Measurements from ENCODE around the gene CLK3.

CLK3 gene

DNA sequence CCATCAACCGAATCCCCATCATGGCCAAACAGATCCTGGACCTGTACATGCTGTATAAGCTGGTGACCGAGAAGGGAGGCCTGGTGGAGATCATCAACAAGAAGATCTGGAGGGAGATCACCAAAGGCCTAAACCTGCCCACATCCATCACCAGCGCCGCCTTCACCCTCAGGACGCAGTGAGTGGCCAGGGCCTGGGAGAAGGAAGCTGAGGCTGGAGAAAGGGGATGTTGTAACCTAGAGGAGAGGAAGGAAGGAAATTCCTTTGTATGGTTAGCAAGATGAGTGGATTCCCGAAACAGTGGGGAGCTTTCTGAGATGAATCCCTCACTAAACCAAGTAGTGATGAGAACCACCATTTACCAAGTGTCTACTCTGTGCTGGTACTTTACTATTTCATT lies 25.8 kb upstream of the CLK3 start:
- Histone ChIP-seq H3K4me1 (ENCODE audit: low read length) (no peaks in the 10 kb centered on the region), H3K9me3 (replicated peaks; ENCODE audit: insufficient read depth, low read length) (no peaks in the 10 kb centered on the region), H2AFZ (ENCODE audit: low read length) (no peak overlapping the region), H3K4me3 (ENCODE audit: low read length) (no peak overlapping the region), H3F3A (ENCODE audit: insufficient read depth, low read length) (peaks cover 4% of the 10 kb centered on the region; the same call in 1 of the 2 replicates), H3K4me2 (ENCODE audit: low read depth, low read length) (no peak overlapping the region), H4K20me1 (ENCODE audit: insufficient read depth, low read length) (no peaks in the 10 kb centered on the region), H3K9ac (ENCODE audit: low read length) (no peak overlapping the region), H3K36me3 (replicated peaks; ENCODE audit: insufficient read depth, low read length) (peaks cover 13% of the 10 kb centered on the region), H3K79me2 (ENCODE audit: low read length) (peaks cover 66% of the 10 kb centered on the region), H3K27me3 (replicated peaks; ENCODE audit: insufficient read depth, low read length) (no peaks in the 10 kb centered on the region), H3K27ac (ENCODE audit: low read length) (no peak overlapping the region), H3K9me2 (replicated peaks; ENCODE audit: insufficient read depth, low read length) (no peaks in the 10 kb centered on the region)
- no peak for DNase-seq
- no peak for TF ChIP-seq EZH2phosphoT487 (IDR thresholded peaks at IDR 0.05; ENCODE audit: low read length)
- TF ChIP-seq, protein P1, sequence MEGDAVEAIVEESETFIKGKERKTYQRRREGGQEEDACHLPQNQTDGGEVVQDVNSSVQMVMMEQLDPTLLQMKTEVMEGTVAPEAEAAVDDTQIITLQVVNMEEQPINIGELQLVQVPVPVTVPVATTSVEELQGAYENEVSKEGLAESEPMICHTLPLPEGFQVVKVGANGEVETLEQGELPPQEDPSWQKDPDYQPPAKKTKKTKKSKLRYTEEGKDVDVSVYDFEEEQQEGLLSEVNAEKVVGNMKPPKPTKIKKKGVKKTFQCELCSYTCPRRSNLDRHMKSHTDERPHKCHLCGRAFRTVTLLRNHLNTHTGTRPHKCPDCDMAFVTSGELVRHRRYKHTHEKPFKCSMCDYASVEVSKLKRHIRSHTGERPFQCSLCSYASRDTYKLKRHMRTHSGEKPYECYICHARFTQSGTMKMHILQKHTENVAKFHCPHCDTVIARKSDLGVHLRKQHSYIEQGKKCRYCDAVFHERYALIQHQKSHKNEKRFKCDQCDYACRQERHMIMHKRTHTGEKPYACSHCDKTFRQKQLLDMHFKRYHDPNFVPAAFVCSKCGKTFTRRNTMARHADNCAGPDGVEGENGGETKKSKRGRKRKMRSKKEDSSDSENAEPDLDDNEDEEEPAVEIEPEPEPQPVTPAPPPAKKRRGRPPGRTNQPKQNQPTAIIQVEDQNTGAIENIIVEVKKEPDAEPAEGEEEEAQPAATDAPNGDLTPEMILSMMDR (IDR thresholded peaks at IDR 0.05; ENCODE audit: low read length): no peak
- no peak for TF ChIP-seq EZH2 (optimal IDR thresholded peaks at IDR 0.05; ENCODE audit: low read depth, low read length)

DNA sequence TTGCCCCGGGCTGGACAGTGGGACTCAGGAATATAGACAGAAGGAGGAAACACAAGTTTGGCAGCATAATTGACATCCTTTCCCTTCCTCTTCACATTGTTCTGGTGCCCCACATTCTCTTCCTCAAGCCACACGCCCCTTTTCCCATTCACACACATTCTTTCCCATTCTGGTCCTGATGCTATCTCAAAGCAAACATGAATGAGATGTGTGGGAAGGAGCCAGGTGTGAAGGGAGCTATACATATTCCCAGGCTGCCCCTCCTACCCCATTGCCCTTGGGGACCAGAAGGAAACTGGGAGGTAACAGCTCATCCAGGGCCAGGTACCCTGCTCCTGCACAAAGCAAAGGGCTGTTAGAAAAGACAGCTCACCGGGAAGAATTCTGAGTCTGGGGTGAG lies 23.4 kb upstream of the CLK3 start:
- Histone ChIP-seq H3K9ac (ENCODE audit: low read length) (no peak overlapping the region), H3K4me1 (ENCODE audit: low read length) (no peaks in the 10 kb centered on the region), H3K4me2 (ENCODE audit: low read depth, low read length) (no peak overlapping the region), H3K27ac (ENCODE audit: low read length) (no peak overlapping the region), H3K4me3 (ENCODE audit: low read length) (no peak overlapping the region), H3K79me2 (ENCODE audit: low read length) (peaks cover 44% of the 10 kb centered on the region), H3F3A (ENCODE audit: insufficient read depth, low read length) (peaks cover 6% of the 10 kb centered on the region; the same call in 1 of the 2 replicates), H3K27me3 (replicated peaks; ENCODE audit: insufficient read depth, low read length) (no peaks in the 10 kb centered on the region), H3K9me2 (replicated peaks; ENCODE audit: insufficient read depth, low read length) (no peaks in the 10 kb centered on the region), H4K20me1 (ENCODE audit: insufficient read depth, low read length) (no peaks in the 10 kb centered on the region), H3K36me3 (replicated peaks; ENCODE audit: insufficient read depth, low read length) (peaks cover 8% of the 10 kb centered on the region), H3K9me3 (replicated peaks; ENCODE audit: insufficient read depth, low read length) (no peaks in the 10 kb centered on the region), H2AFZ (ENCODE audit: low read length) (no peak overlapping the region)
- TF ChIP-seq EZH2phosphoT487 (IDR thresholded peaks at IDR 0.05; ENCODE audit: low read length) (no peak), EZH2 (optimal IDR thresholded peaks at IDR 0.05; ENCODE audit: low read depth, low read length) (no peak)
- TF ChIP-seq, protein P1 (IDR thresholded peaks at IDR 0.05; ENCODE audit: low read length): no peak
- DNase-seq: no peak

DNA sequence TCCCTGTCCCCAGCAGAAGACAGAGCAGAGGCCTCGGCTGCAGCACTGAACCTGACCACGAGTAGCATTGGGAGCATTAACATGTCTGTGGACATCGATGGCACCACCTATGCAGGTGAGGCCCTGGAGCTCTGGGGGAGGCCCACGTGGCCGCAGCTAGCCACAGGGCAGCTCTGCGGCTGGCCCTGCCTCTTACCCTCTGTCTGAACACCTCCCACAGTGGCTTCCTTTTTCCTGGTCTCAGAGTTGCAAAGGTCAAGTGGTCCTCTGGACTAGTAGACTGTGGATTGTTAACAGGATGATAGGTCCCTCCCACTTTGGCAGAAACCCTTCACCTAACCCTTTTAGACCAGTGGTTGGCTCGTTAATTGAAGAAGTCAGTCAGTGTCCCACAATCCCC lies 22.5 kb upstream of the CLK3 start:
- Histone ChIP-seq H3K27ac (ENCODE audit: low read length) (no peak overlapping the region), H3K4me3 (ENCODE audit: low read length) (no peak overlapping the region), H3K9me2 (replicated peaks; ENCODE audit: insufficient read depth, low read length) (no peaks in the 10 kb centered on the region), H4K20me1 (ENCODE audit: insufficient read depth, low read length) (no peaks in the 10 kb centered on the region), H3K4me1 (ENCODE audit: low read length) (peaks cover 4% of the 10 kb centered on the region; the same call in 1 of the 2 replicates), H3K9ac (ENCODE audit: low read length) (no peak overlapping the region), H3K9me3 (replicated peaks; ENCODE audit: insufficient read depth, low read length) (no peaks in the 10 kb centered on the region), H3K36me3 (replicated peaks; ENCODE audit: insufficient read depth, low read length) (peaks cover 4% of the 10 kb centered on the region; the same call in 1 of the 2 replicates), H2AFZ (ENCODE audit: low read length) (no peak overlapping the region), H3K4me2 (ENCODE audit: low read depth, low read length) (no peak overlapping the region), H3K79me2 (ENCODE audit: low read length) (peaks cover 36% of the 10 kb centered on the region), H3K27me3 (replicated peaks; ENCODE audit: insufficient read depth, low read length) (no peaks in the 10 kb centered on the region), H3F3A (ENCODE audit: insufficient read depth, low read length) (peaks cover 10% of the 10 kb centered on the region)
- DNase-seq: no peak
- TF ChIP-seq, protein P1 (IDR thresholded peaks at IDR 0.05; ENCODE audit: low read length): no peak
- TF ChIP-seq EZH2phosphoT487 (IDR thresholded peaks at IDR 0.05; ENCODE audit: low read length) (no peak), EZH2 (optimal IDR thresholded peaks at IDR 0.05; ENCODE audit: low read depth, low read length) (no peak)
